Neural cell (in vitro differentiated cells): ENCODE measurements around the gene PARVA. TPM values are rescaled to one million over a fixed set of nuclear protein-coding genes. Genes with fewer than 3 reads are reported as not detected.

Experiments used
- H2AFZ ChIP-seq: fragments of 200-600, 300-800 bp; sonication (generic), shearing (Covaris generic); 2 replicates; pipeline ENCODE4 v1.6.0; 2014; ENCODE audit warnings: low read depth, mild to moderate bottlenecking, antibody characterized with exemption, low read length, moderate library complexity
- H3F3A ChIP-seq: fragments of 200-600 bp; shearing (Covaris generic); 2 replicates; pipeline ENCODE4 v1.6.1; 2016; ENCODE audit warnings: mild to moderate bottlenecking, moderate library complexity, mixed read lengths, antibody characterized with exemption, low read length; ENCODE audit not compliant: insufficient read depth, poor library complexity, severe bottlenecking
- H3K27ac ChIP-seq: fragments of 200-600, 300-800 bp; sonication (generic), shearing (Covaris generic); 2 replicates; pipeline ENCODE4 v1.5.1; 2014; ENCODE audit warnings: mild to moderate bottlenecking, low read length, moderate library complexity
- H3K27me3 ChIP-seq: fragments of 300-800, 200-600 bp; sonication (generic), shearing (Covaris generic); 2 replicates; pipeline ENCODE4 v1.6.0; 2014; ENCODE audit warnings: mild to moderate bottlenecking, low read depth, low read length, moderate library complexity; ENCODE audit not compliant: insufficient read depth
- H3K36me3 ChIP-seq: fragments of 300-800, 200-600 bp; sonication (generic), shearing (Covaris generic); 2 replicates; pipeline ENCODE4 v1.5.1; 2014; ENCODE audit warnings: mild to moderate bottlenecking, antibody characterized with exemption, low read length, moderate library complexity; ENCODE audit not compliant: insufficient read depth
- H3K4me2 ChIP-seq: fragments of 300-800, 200-600 bp; sonication (generic), shearing (Covaris generic); 2 replicates; pipeline ENCODE4 v1.6.0; 2014; ENCODE audit warnings: mild to moderate bottlenecking, low read length
- H3K4me3 ChIP-seq: fragments of 300-800, 200-600 bp; sonication (generic), shearing (Covaris generic); 2 replicates; pipeline ENCODE4 v1.5.1; 2014; ENCODE audit warnings: mild to moderate bottlenecking, low read length, moderate library complexity
- H3K79me2 ChIP-seq: fragments of 200-600 bp; shearing (Covaris generic); replicated peaks from 2 replicates; pipeline ENCODE4 v1.6.0; 2014; ENCODE audit warnings: mild to moderate bottlenecking, low read length, moderate library complexity; ENCODE audit not compliant: insufficient read depth
- H3K9ac ChIP-seq: fragments of 300-800, 200-600 bp; sonication (generic), shearing (Covaris generic); 2 replicates; pipeline ENCODE4 v1.6.1; 2016; ENCODE audit warnings: mild to moderate bottlenecking, low read length, mixed read lengths
- H3K9me2 ChIP-seq: fragments of 200-600 bp; shearing (Covaris generic); 2 replicates; pipeline ENCODE4 v1.6.1; 2016; ENCODE audit warnings: mild to moderate bottlenecking, low read length, mixed read lengths; ENCODE audit not compliant: insufficient read depth
- H3K9me3 ChIP-seq: fragments of 200-600, 300-800 bp; sonication (generic), shearing (Covaris generic); 2 replicates; pipeline ENCODE4 v1.6.1; 2016; ENCODE audit warnings: mild to moderate bottlenecking, mixed run types, low read length, moderate library complexity, mixed read lengths
- H4K20me1 ChIP-seq: fragments of 200-600 bp; shearing (Covaris generic); 2 replicates; pipeline ENCODE4 v1.6.1; 2016; ENCODE audit warnings: mild to moderate bottlenecking, mixed run types; ENCODE audit not compliant: insufficient read depth
- EP300 ChIP-seq: fragments of 450-650 bp; conservative IDR thresholded peaks from 2 replicates; pipeline ENCODE4 v1.6.1; 2014; ENCODE audit warnings: antibody characterized with exemption, mild to moderate bottlenecking, moderate library complexity; ENCODE audit not compliant: poor library complexity, severe bottlenecking
- EZH2 ChIP-seq: fragments of 200-600, 300-800 bp; shearing (Covaris generic), sonication (generic); IDR thresholded peaks from 2 replicates; pipeline ENCODE4 v1.6.1; 2014; ENCODE audit warnings: antibody characterized with exemption, low read length, borderline replicate concordance, mild to moderate bottlenecking; ENCODE audit not compliant: insufficient read depth, poor library complexity, severe bottlenecking
- MXI1 ChIP-seq: fragments of 450-650 bp; conservative IDR thresholded peaks from 2 replicates; pipeline ENCODE4 v1.6.1; 2014; ENCODE audit warnings: antibody characterized with exemption, mild to moderate bottlenecking; ENCODE audit not compliant: poor library complexity, severe bottlenecking
- POLR2AphosphoS5 ChIP-seq: IDR thresholded peaks from 2 replicates; pipeline ENCODE4 v1.6.1; 2012
- RAD21 ChIP-seq: fragments of 450-650 bp; conservative IDR thresholded peaks from 2 replicates; pipeline ENCODE4 v1.6.1; 2014; ENCODE audit warnings: antibody characterized with exemption, mild to moderate bottlenecking, moderate library complexity
- SMC3 ChIP-seq: fragments of 450-650 bp; conservative IDR thresholded peaks from 2 replicates; pipeline ENCODE4 v1.6.1; 2014; ENCODE audit warnings: antibody characterized with exemption, mild to moderate bottlenecking, moderate library complexity; ENCODE audit not compliant: poor library complexity
- TAF1 ChIP-seq: IDR thresholded peaks from 2 replicates; pipeline ENCODE4 v1.6.1; 2012; ENCODE audit warnings: low read depth
- polyA plus RNA-seq: library from polyadenylated mRNA; depleted of rRNA; stranded (reverse); fragments of >200 nt; gene quantifications from 2 replicates; pipeline ENCODE4 v1.2.3, GENCODE V29; 2014
- TF ChIP-seq, protein P1 (sequence below): fragments of 450-650 bp; IDR thresholded peaks from 2 replicates; pipeline ENCODE4 v1.5.1; 2014; ENCODE audit warnings: antibody characterized with exemption, mild to moderate bottlenecking, moderate library complexity; ENCODE audit not compliant: poor library complexity, severe bottlenecking
- TF ChIP-seq, protein P2 (sequence below): IDR thresholded peaks from 2 replicates; pipeline ENCODE4 v1.6.1; 2012; ENCODE audit warnings: borderline replicate concordance

PARVA gene
- polyA plus RNA-seq, 1 donor from 2014 or later, result 0.94 TPM

DNA sequence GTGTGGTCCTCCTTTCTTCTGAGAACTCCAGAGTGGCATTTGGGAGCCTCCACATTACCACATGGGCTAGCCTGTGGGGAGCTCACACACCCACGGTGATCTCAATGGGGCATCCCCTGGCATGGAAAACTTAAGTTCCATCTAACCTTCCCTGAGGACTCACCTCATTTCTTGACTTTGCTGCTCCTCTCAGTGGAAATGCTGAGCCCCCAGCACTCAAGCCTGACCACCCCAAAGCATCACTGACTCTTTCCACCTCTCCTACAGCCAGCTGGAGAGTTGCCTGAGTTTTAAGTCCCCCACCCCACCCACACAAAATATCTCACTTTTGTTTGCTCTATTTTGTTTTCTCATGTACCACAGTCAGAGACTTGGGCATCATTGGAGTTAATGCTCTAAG is 23.8 kb upstream of the PARVA start:
- Histone ChIP-seq H3K27me3 (no peaks in the 10 kb centered on the region), H3F3A (no peaks in the 10 kb centered on the region), H3K9me2 (no peaks in the 10 kb centered on the region), H4K20me1 (no peaks in the 10 kb centered on the region), H2AFZ (no peak overlapping the region), H3K36me3 (no peaks in the 10 kb centered on the region), H3K4me2 (no peak overlapping the region), H3K27ac (no peak overlapping the region), H3K9me3 (no peaks in the 10 kb centered on the region), H3K9ac (no peak overlapping the region), H3K4me3 (no peak overlapping the region), H3K79me2 (no peaks in the 10 kb centered on the region)
- TF ChIP-seq EP300 (no peak), RAD21 (no peak), MXI1 (no peak), SMC3 (no peak), EZH2 (no peak), POLR2AphosphoS5 (no peak), TAF1 (no peak)
- TF ChIP-seq, protein P1, sequence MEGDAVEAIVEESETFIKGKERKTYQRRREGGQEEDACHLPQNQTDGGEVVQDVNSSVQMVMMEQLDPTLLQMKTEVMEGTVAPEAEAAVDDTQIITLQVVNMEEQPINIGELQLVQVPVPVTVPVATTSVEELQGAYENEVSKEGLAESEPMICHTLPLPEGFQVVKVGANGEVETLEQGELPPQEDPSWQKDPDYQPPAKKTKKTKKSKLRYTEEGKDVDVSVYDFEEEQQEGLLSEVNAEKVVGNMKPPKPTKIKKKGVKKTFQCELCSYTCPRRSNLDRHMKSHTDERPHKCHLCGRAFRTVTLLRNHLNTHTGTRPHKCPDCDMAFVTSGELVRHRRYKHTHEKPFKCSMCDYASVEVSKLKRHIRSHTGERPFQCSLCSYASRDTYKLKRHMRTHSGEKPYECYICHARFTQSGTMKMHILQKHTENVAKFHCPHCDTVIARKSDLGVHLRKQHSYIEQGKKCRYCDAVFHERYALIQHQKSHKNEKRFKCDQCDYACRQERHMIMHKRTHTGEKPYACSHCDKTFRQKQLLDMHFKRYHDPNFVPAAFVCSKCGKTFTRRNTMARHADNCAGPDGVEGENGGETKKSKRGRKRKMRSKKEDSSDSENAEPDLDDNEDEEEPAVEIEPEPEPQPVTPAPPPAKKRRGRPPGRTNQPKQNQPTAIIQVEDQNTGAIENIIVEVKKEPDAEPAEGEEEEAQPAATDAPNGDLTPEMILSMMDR, result no peak
- TF ChIP-seq, protein P2, sequence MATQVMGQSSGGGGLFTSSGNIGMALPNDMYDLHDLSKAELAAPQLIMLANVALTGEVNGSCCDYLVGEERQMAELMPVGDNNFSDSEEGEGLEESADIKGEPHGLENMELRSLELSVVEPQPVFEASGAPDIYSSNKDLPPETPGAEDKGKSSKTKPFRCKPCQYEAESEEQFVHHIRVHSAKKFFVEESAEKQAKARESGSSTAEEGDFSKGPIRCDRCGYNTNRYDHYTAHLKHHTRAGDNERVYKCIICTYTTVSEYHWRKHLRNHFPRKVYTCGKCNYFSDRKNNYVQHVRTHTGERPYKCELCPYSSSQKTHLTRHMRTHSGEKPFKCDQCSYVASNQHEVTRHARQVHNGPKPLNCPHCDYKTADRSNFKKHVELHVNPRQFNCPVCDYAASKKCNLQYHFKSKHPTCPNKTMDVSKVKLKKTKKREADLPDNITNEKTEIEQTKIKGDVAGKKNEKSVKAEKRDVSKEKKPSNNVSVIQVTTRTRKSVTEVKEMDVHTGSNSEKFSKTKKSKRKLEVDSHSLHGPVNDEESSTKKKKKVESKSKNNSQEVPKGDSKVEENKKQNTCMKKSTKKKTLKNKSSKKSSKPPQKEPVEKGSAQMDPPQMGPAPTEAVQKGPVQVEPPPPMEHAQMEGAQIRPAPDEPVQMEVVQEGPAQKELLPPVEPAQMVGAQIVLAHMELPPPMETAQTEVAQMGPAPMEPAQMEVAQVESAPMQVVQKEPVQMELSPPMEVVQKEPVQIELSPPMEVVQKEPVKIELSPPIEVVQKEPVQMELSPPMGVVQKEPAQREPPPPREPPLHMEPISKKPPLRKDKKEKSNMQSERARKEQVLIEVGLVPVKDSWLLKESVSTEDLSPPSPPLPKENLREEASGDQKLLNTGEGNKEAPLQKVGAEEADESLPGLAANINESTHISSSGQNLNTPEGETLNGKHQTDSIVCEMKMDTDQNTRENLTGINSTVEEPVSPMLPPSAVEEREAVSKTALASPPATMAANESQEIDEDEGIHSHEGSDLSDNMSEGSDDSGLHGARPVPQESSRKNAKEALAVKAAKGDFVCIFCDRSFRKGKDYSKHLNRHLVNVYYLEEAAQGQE, result no peak

DNA sequence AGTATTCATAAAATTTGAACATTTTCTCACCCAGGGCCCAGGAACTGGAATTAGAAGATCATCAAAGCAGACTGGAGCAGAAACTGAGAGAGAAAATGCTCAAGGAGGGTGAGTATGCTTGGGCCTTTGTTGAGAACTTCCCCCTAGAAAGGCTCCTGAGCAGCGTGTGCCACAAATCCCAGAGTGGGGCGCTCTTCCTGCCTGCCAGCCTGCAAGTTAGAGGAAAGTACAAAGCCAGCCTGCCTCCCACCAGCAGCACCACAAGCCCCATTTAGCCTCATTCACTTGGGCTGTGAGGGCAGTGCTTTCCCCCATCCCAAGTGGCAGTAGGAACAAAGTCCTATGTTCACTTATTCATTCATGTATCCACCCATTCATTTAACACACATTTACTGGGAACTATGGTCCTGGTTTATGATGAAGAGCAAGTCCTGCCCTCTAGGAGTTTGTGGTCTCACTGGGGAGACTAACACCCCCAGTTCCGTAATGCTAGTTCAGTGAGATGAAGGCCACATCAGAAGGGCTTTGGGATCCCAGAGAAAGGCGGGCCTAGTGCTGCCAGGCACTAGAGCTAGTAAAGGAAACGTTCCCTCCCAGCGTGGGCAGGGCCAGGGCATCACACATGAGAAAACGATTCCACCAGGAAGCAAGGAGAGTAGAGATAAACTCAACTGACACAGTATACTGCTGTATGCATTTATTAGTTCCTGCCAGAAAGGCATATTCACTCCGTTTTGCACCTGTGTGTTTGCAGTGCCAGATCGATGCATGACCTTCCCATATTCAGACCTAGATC is 22.4 kb upstream of the PARVA start:
- TF ChIP-seq SMC3 (no peak), TAF1 (no peak), POLR2AphosphoS5 (no peak), MXI1 (no peak), RAD21 (no peak), EP300 (no peak), EZH2 (no peak)
- TF ChIP-seq, protein P2, result no peak
- TF ChIP-seq, protein P1, result no peak
- H4K20me1 ChIP-seq, result no peaks in the 10 kb centered on the region
- H3K4me3 ChIP-seq, result no peak overlapping the region
- H3K27ac ChIP-seq, result no peak overlapping the region
- H3K27me3 ChIP-seq, result no peaks in the 10 kb centered on the region
- H3K79me2 ChIP-seq, result no peaks in the 10 kb centered on the region
- H3F3A ChIP-seq, result no peaks in the 10 kb centered on the region
- no peaks in the 10 kb centered on the region for H3K9me2 ChIP-seq
- H2AFZ ChIP-seq, result no peak overlapping the region
- H3K9me3 ChIP-seq, result no peaks in the 10 kb centered on the region
- no peaks in the 10 kb centered on the region for H3K36me3 ChIP-seq
- H3K4me2 ChIP-seq, result no peak overlapping the region
- H3K9ac ChIP-seq, result no peak overlapping the region
